HepG2 (cell line): ENCODE measurements around the gene FBXO28. TPM values are rescaled to one million over a fixed set of nuclear protein-coding genes. Genes with fewer than 3 reads are reported as not detected.

Source experiments
- ARNTL ChIP-seq: sonication (generic); formaldehyde crosslinking; IDR thresholded peaks from 2 replicates; pipeline ENCODE4 v1.4.0; 2020; ENCODE audit warnings: mild to moderate bottlenecking, missing genetic modification reagents
- HMGXB3 ChIP-seq: sonication (generic); formaldehyde crosslinking; IDR thresholded peaks from 2 replicates; pipeline ENCODE4 v1.4.0; 2020; ENCODE audit warnings: missing genetic modification reagents, borderline replicate concordance
- HOXA3 ChIP-seq: sonication (generic); formaldehyde crosslinking; IDR thresholded peaks from 2 replicates; pipeline ENCODE4 v1.5.0; 2020; ENCODE audit warnings: missing genetic modification reagents
- IKZF1 ChIP-seq: fragments of 450-650 bp; IDR thresholded peaks from 2 replicates; pipeline ENCODE4 v1.7.1; 2016
- IRF2 ChIP-seq: IDR thresholded peaks from 2 replicates; pipeline ENCODE4 v1.6.1; 2018; ENCODE audit warnings: missing genetic modification reagents, missing compliant biosample characterization
- SNRNP70 ChIP-seq: fragments of 200-400 bp; formaldehyde crosslinking; IDR thresholded peaks from 2 replicates; pipeline ENCODE4 v1.6.1; 2017; ENCODE audit warnings: mild to moderate bottlenecking, low read depth, low read length, moderate library complexity
- SPEN ChIP-seq: sonication (generic); formaldehyde crosslinking; IDR thresholded peaks from 2 replicates; pipeline ENCODE4 v1.5.1; 2020; ENCODE audit warnings: low read depth, mild to moderate bottlenecking, missing genetic modification reagents
- TCF7 ChIP-seq: sonication (generic); IDR thresholded peaks from 2 replicates; pipeline ENCODE4 v1.6.1; 2016; ENCODE audit warnings: antibody characterized with exemption, low read depth
- ZBTB7B ChIP-seq: sonication (generic); formaldehyde crosslinking; IDR thresholded peaks from 2 replicates; pipeline ENCODE4 v1.4.0; 2020; ENCODE audit warnings: missing genetic modification reagents
- ZIK1 ChIP-seq: sonication (generic); formaldehyde crosslinking; IDR thresholded peaks from 2 replicates; pipeline ENCODE4 v1.5.0; 2020; ENCODE audit warnings: mild to moderate bottlenecking, low read depth, missing genetic modification reagents, borderline replicate concordance
- ZNF138 ChIP-seq: sonication (generic); formaldehyde crosslinking; IDR thresholded peaks from 2 replicates; pipeline ENCODE4 v1.5.0; 2020; ENCODE audit warnings: mild to moderate bottlenecking, low read depth, missing genetic modification reagents
- ZNF446 ChIP-seq: sonication (generic); formaldehyde crosslinking; IDR thresholded peaks from 2 replicates; pipeline ENCODE4 v1.5.0; 2020; ENCODE audit warnings: mild to moderate bottlenecking, missing genetic modification reagents
- ZNF547 ChIP-seq: sonication (generic); formaldehyde crosslinking; IDR thresholded peaks from 2 replicates; pipeline ENCODE4 v1.5.1; 2020; ENCODE audit warnings: mild to moderate bottlenecking, missing genetic modification reagents
- ZNF563 ChIP-seq: sonication (generic); formaldehyde crosslinking; IDR thresholded peaks from 2 replicates; pipeline ENCODE4 v1.8.0; 2022; ENCODE audit warnings: mild to moderate bottlenecking, moderate library complexity, missing genetic modification reagents
- ZNF850 ChIP-seq: sonication (generic); formaldehyde crosslinking; conservative IDR thresholded peaks from 2 replicates; pipeline ENCODE4 v1.9.0; 2021; ENCODE audit warnings: mild to moderate bottlenecking, missing genetic modification reagents
- polyA plus RNA-seq, 8 experiments: library from polyadenylated mRNA; depleted of rRNA in 3 of 8; stranded (reverse) in 7 of 8; unstranded in 1 of 8; fragments of >200 nt; fragmentation: Illumina TruSeq in 4 of 8; extraction: Trizol in 4 of 8; gene quantifications; 2 replicates each; pipeline versions ENCODE4 v1.2.1 to v1.2.3, GENCODE V29; 2011 to 2016; ENCODE audit warnings: low read depth in 4 of 8, missing spikeins in 1 of 8, mixed read lengths in 1 of 8; ENCODE audit not compliant: insufficient read depth in 1 of 8
- total RNA-seq, 5 experiments: library from RNA; depleted of rRNA; stranded (reverse); fragments of >200 nt; fragmentation: Illumina TruSeq; extraction: Trizol; gene quantifications; 2 replicates each; pipeline ENCODE4 v1.2.3, GENCODE V29; 2016; ENCODE audit warnings: low read depth in 1 of 5
- TF ChIP-seq, protein P1 (sequence below): IDR thresholded peaks from 2 replicates; pipeline ENCODE4 v1.6.1; 2016; ENCODE audit warnings: control low read depth
- TF ChIP-seq, protein P2 (sequence below): sonication (generic); formaldehyde crosslinking; IDR thresholded peaks from 2 replicates; pipeline ENCODE4 v1.8.0; 2022; ENCODE audit warnings: mild to moderate bottlenecking, missing genetic modification reagents; ENCODE audit not compliant: insufficient replicate concordance
- TF ChIP-seq, protein P3 (sequence below): sonication (generic); formaldehyde crosslinking; IDR thresholded peaks from 2 replicates; pipeline ENCODE4 v1.4.0; 2020; ENCODE audit warnings: mild to moderate bottlenecking, missing genetic modification reagents

FBXO28 gene
- total and polyA plus RNA-seq, 2 of the 13 experiments (the other 11 are each of a cell fraction or from before 2014, with no cell fraction given), result 8.5 to 29.1 TPM

- no peak for TF ChIP-seq SNRNP70
- no peak for TF ChIP-seq HMGXB3 (CRISPR knock-in tag)
- peak; percentile 52; the same call in 1 of the 2 replicates for TF ChIP-seq HOXA3 (CRISPR knock-in tag)
- TF ChIP-seq, protein P1, sequence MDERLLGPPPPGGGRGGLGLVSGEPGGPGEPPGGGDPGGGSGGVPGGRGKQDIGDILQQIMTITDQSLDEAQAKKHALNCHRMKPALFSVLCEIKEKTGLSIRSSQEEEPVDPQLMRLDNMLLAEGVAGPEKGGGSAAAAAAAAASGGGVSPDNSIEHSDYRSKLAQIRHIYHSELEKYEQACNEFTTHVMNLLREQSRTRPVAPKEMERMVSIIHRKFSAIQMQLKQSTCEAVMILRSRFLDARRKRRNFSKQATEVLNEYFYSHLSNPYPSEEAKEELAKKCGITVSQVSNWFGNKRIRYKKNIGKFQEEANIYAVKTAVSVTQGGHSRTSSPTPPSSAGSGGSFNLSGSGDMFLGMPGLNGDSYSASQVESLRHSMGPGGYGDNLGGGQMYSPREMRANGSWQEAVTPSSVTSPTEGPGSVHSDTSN (CRISPR knock-in tag), result no peak
- TF ChIP-seq ZBTB7B (CRISPR knock-in tag), result peak; percentile 70; the same call in 1 of the 2 replicates
- peak; percentile 67 for TF ChIP-seq ARNTL (CRISPR knock-in tag)
- 0 out of 2 replicates have a peak, but pooled peaks have one; percentile 61 for TF ChIP-seq ZNF138 (CRISPR knock-in tag)
- TF ChIP-seq ZIK1 (CRISPR knock-in tag), result peak; percentile 59; the same call in 1 of the 2 replicates
- peak; percentile 40; the same call in 1 of the 2 replicates for TF ChIP-seq IRF2 (CRISPR knock-in tag)
- TF ChIP-seq, protein P2, sequence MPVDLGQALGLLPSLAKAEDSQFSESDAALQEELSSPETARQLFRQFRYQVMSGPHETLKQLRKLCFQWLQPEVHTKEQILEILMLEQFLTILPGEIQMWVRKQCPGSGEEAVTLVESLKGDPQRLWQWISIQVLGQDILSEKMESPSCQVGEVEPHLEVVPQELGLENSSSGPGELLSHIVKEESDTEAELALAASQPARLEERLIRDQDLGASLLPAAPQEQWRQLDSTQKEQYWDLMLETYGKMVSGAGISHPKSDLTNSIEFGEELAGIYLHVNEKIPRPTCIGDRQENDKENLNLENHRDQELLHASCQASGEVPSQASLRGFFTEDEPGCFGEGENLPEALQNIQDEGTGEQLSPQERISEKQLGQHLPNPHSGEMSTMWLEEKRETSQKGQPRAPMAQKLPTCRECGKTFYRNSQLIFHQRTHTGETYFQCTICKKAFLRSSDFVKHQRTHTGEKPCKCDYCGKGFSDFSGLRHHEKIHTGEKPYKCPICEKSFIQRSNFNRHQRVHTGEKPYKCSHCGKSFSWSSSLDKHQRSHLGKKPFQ (CRISPR knock-in tag), result peak; percentile 31
- no peak for TF ChIP-seq ZNF850 (CRISPR knock-in tag)
- TF ChIP-seq SPEN (CRISPR knock-in tag), result peak; percentile 51; the same call in 1 of the 2 replicates
- TF ChIP-seq ZNF563, result peak; percentile 94
- TF ChIP-seq TCF7, result no peak
- TF ChIP-seq ZNF446 (CRISPR knock-in tag), result 0 out of 2 replicates have a peak, but pooled peaks have one; percentile 7
- 0 out of 2 replicates have a peak, but pooled peaks have one; percentile 48 for TF ChIP-seq ZNF547 (CRISPR knock-in tag)
- TF ChIP-seq, protein P3, sequence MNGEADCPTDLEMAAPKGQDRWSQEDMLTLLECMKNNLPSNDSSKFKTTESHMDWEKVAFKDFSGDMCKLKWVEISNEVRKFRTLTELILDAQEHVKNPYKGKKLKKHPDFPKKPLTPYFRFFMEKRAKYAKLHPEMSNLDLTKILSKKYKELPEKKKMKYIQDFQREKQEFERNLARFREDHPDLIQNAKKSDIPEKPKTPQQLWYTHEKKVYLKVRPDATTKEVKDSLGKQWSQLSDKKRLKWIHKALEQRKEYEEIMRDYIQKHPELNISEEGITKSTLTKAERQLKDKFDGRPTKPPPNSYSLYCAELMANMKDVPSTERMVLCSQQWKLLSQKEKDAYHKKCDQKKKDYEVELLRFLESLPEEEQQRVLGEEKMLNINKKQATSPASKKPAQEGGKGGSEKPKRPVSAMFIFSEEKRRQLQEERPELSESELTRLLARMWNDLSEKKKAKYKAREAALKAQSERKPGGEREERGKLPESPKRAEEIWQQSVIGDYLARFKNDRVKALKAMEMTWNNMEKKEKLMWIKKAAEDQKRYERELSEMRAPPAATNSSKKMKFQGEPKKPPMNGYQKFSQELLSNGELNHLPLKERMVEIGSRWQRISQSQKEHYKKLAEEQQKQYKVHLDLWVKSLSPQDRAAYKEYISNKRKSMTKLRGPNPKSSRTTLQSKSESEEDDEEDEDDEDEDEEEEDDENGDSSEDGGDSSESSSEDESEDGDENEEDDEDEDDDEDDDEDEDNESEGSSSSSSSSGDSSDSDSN (CRISPR knock-in tag), result peak; percentile 89
- TF ChIP-seq IKZF1, result no peak
Measured at GRCh38 chr1:224182866-224183590, 69.1 kb downstream of the FBXO28 start, which contains the start of gene DEGS1 (continued).
